ENCODE results near the gene IDI1. TPM values are rescaled to one million over a fixed set of nuclear protein-coding genes. Genes with fewer than 3 reads are reported as not detected.

IDI1 gene
- total and polyA plus RNA-seq, 2 of the 13 experiments (the other 11 are each of a cell fraction or from before 2014, with no cell fraction given), result 44.4 to 145 TPM

DNA sequence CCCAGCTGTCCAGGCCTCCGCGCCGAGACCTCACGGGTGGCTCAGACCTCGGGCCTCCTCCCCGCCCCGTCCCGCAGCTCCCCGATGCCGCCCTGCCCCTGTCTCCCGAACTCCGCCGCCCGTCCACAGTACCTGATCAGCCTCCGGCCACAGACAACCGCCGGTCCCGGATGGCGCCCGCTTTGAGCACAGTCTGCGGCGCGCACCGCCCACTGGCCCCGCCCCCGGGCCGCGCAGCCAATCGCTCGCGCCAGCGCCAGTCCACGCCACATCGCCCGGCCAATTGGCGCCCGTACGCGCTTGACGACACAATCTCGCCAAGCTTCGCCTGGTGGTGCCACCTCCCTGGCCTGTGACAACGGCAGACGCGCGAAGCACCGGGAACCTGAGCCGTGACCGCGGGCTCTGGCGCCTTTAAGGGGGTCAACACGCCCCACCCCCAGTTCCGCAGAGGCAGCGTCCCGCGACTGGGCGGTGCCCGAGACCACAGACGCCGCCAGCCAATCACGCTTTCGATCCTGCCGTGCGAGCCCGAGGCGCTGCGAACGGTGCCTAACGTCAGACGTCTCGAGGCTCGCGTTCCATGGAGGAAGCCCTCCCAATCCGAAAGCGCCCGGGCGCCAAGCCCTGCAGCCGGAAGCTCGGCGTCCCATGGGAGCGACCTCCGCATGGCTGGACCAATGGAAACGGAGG is at the start of gene IDI1 (continued):
- peak; percentile 88; the same call in 1 of the 2 replicates for TF ChIP-seq ZNF333 (CRISPR knock-in tag; IDR thresholded peaks at IDR 0.05; ENCODE audit: borderline replicate concordance)
- TF ChIP-seq, protein P1, sequence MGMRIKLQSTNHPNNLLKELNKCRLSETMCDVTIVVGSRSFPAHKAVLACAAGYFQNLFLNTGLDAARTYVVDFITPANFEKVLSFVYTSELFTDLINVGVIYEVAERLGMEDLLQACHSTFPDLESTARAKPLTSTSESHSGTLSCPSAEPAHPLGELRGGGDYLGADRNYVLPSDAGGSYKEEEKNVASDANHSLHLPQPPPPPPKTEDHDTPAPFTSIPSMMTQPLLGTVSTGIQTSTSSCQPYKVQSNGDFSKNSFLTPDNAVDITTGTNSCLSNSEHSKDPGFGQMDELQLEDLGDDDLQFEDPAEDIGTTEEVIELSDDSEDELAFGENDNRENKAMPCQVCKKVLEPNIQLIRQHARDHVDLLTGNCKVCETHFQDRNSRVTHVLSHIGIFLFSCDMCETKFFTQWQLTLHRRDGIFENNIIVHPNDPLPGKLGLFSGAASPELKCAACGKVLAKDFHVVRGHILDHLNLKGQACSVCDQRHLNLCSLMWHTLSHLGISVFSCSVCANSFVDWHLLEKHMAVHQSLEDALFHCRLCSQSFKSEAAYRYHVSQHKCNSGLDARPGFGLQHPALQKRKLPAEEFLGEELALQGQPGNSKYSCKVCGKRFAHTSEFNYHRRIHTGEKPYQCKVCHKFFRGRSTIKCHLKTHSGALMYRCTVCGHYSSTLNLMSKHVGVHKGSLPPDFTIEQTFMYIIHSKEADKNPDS (CRISPR knock-in tag; IDR thresholded peaks at IDR 0.05), result no peak
- no peak for TF ChIP-seq NR3C1 (CRISPR knock-in tag; IDR thresholded peaks at IDR 0.05)
- TF ChIP-seq TAF15 (IDR thresholded peaks at IDR 0.05; ENCODE audit: low read depth, low read length, poor library complexity, severe bottlenecking), result peak; percentile 80
- no peak for TF ChIP-seq SUZ12 (IDR thresholded peaks at IDR 0.05; ENCODE audit: low read depth, low read length)
- TF ChIP-seq, protein P2, sequence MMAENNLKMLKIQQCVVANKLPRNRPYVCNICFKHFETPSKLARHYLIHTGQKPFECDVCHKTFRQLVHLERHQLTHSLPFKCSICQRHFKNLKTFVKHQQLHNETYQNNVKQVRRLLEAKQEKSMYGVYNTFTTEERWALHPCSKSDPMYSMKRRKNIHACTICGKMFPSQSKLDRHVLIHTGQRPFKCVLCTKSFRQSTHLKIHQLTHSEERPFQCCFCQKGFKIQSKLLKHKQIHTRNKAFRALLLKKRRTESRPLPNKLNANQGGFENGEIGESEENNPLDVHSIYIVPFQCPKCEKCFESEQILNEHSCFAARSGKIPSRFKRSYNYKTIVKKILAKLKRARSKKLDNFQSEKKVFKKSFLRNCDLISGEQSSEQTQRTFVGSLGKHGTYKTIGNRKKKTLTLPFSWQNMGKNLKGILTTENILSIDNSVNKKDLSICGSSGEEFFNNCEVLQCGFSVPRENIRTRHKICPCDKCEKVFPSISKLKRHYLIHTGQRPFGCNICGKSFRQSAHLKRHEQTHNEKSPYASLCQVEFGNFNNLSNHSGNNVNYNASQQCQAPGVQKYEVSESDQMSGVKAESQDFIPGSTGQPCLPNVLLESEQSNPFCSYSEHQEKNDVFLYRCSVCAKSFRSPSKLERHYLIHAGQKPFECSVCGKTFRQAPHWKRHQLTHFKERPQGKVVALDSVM (CRISPR knock-in tag; IDR thresholded peaks at IDR 0.05), result peak; percentile 82
- TF ChIP-seq NR2C2 (CRISPR knock-in tag; IDR thresholded peaks at IDR 0.05; ENCODE audit: borderline replicate concordance), result peak; percentile 90
- TF ChIP-seq, protein P3, sequence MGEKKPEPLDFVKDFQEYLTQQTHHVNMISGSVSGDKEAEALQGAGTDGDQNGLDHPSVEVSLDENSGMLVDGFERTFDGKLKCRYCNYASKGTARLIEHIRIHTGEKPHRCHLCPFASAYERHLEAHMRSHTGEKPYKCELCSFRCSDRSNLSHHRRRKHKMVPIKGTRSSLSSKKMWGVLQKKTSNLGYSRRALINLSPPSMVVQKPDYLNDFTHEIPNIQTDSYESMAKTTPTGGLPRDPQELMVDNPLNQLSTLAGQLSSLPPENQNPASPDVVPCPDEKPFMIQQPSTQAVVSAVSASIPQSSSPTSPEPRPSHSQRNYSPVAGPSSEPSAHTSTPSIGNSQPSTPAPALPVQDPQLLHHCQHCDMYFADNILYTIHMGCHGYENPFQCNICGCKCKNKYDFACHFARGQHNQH (CRISPR knock-in tag; IDR thresholded peaks at IDR 0.05), result peak; percentile 83
- TF ChIP-seq ZBTB25 (CRISPR knock-in tag; IDR thresholded peaks at IDR 0.05), result peak; percentile 96
- TF ChIP-seq NRL (CRISPR knock-in tag; IDR thresholded peaks at IDR 0.05; ENCODE audit: borderline replicate concordance), result peak; percentile 64; the same call in 1 of the 2 replicates
- peak; percentile 75; the same call in 1 of the 2 replicates for TF ChIP-seq SIX1 (CRISPR knock-in tag; IDR thresholded peaks at IDR 0.05; ENCODE audit: borderline replicate concordance)
- no peak; the same call in 1 of the 2 replicates for TF ChIP-seq KDM6A (CRISPR knock-in tag; IDR thresholded peaks at IDR 0.05; ENCODE audit: low read depth)
- TF ChIP-seq EEA1 (CRISPR knock-in tag; IDR thresholded peaks at IDR 0.05; ENCODE audit: borderline replicate concordance), result no peak
- peak; percentile 79; the same call in 1 of the 2 replicates for TF ChIP-seq AKAP8 (CRISPR knock-in tag; IDR thresholded peaks at IDR 0.05)
- TF ChIP-seq AGO1 (IDR thresholded peaks at IDR 0.05; ENCODE audit: low read depth, low read length, poor library complexity, severe bottlenecking), result peak; percentile 98
- TF ChIP-seq ZNF782 (CRISPR knock-in tag; IDR thresholded peaks at IDR 0.05; ENCODE audit: borderline replicate concordance), result peak; percentile 95; the same call in 1 of the 2 replicates
- TF ChIP-seq ISX (CRISPR knock-in tag; conservative IDR thresholded peaks at IDR 0.05), result no peak; the same call in 1 of the 2 replicates
- peak; percentile 77; the same call in 1 of the 2 replicates for TF ChIP-seq ZBTB38 (CRISPR knock-in tag; IDR thresholded peaks at IDR 0.05)
- peak; percentile 47; the same call in 1 of the 2 replicates for TF ChIP-seq SMAD3 (CRISPR knock-in tag; IDR thresholded peaks at IDR 0.05)
- TF ChIP-seq MAZ (IDR thresholded peaks at IDR 0.05; ENCODE audit: borderline replicate concordance, low read depth, low read length), result no peak
- TF ChIP-seq MAZ (CRISPR knock-in tag; IDR thresholded peaks at IDR 0.05; ENCODE audit: low read depth), result peak; percentile 70; the same call in 1 of the 2 replicates
- no peak for TF ChIP-seq ZNF777 (CRISPR knock-in tag; IDR thresholded peaks at IDR 0.05)
- TF ChIP-seq ARNTL (CRISPR knock-in tag; IDR thresholded peaks at IDR 0.05), result peak; percentile 87
- peak; percentile 59; the same call in 2 of the 3 replicates for TF ChIP-seq MXI1 (IDR thresholded peaks at IDR 0.05; ENCODE audit: borderline replicate concordance, low read depth, low read length)
